ENCODE data around the gene RIPPLY3. TPM values are rescaled to one million over a fixed set of nuclear protein-coding genes. Genes with fewer than 3 reads are reported as not detected.

The RIPPLY3 gene
- total and polyA plus RNA-seq, 11 donors: not detected

- Histone ChIP-seq H3K36me3 (peaks cover 0 to 10% (median 6%) of the 10 kb centered on the region in 9 donors), H3K27ac (peak overlapping the region in 1 of 12 donors; percentile 13), H3K4me1 (peaks cover 0 to 7% (median 0%) of the 10 kb centered on the region in 12 donors), H3K27me3 (no peaks in the 10 kb centered on the region), H3K4me3 (no peak overlapping the region), H3K9me3 (peaks cover 0 to 3% (median 0%) of the 10 kb centered on the region in 12 donors)
- ATAC-seq: peak; percentile 70 to 95 (median 88)
- WGBS, 4 donors: 75 to 91% (median 81%) methylated on average over 1 of the region's 1 CpG
- TF ChIP-seq CTCF (IDR thresholded peaks at IDR 0.05) (peak in 1 of 12 donors; percentile 12), POLR2A (IDR thresholded peaks at IDR 0.05) (no peak)
- DNase-seq: peak in 2 of 5 donors; percentile 47 to 57
- intact Hi-C loops (cut with DNase I): no loop called here
Observed at GRCh38 chr21:37060296-37060695, 53.8 kb downstream of the RIPPLY3 start.

- DNase-seq (no peak), ATAC-seq (no peak)
- 64 to 74% (median 69%) methylated on average over 7 of the region's 7 CpGs for WGBS, 4 donors
Observed at GRCh38 chr21:37061926-37062592, 55.6 kb downstream of the RIPPLY3 start.

GRCh38 chr21:37062593-37062935, 56.1 kb downstream of the RIPPLY3 start:
- Histone ChIP-seq H3K36me3 (peaks cover 0 to 30% (median 23%) of the 10 kb centered on the region in 9 donors), H3K4me1 (peaks cover 0 to 7% (median 0%) of the 10 kb centered on the region in 12 donors), H3K27ac (no peak overlapping the region), H3K27me3 (no peaks in the 10 kb centered on the region), H3K4me3 (no peak overlapping the region), H3K9me3 (no peaks in the 10 kb centered on the region)
- no peak for ATAC-seq
- 87 to 89% (median 89%) methylated on average over 6 of the region's 6 CpGs for WGBS, 4 donors
- no peak for DNase-seq
- TF ChIP-seq CTCF (IDR thresholded peaks at IDR 0.05): no peak
- no peak for TF ChIP-seq POLR2A (IDR thresholded peaks at IDR 0.05)
- intact Hi-C loops (cut with DNase I): no loop called here

More at GRCh38 chr21:37061926-37062592, 55.6 kb downstream of the RIPPLY3 start:
- H3K27me3 ChIP-seq: no peaks in the 10 kb centered on the region
- peaks cover 0 to 7% (median 0%) of the 10 kb centered on the region in 12 donors for H3K4me1 ChIP-seq
- H3K27ac ChIP-seq: no peak overlapping the region
- H3K9me3 ChIP-seq: peaks cover 0 to 3% (median 0%) of the 10 kb centered on the region in 12 donors
- peaks cover 0 to 25% (median 18%) of the 10 kb centered on the region in 9 donors for H3K36me3 ChIP-seq
- intact Hi-C loops (cut with DNase I): no loop called here
- no peak overlapping the region for H3K4me3 ChIP-seq
- no peak for TF ChIP-seq POLR2A (IDR thresholded peaks at IDR 0.05)
- TF ChIP-seq CTCF (IDR thresholded peaks at IDR 0.05): no peak

- Histone ChIP-seq H3K9me3 (peaks cover 0 to 4% (median 0%) of the 10 kb centered on the region in 12 donors), H3K27me3 (no peaks in the 10 kb centered on the region), H3K36me3 (peaks cover 0 to 38% (median 31%) of the 10 kb centered on the region in 9 donors), H3K27ac (no peak overlapping the region), H3K4me3 (no peak overlapping the region), H3K4me1 (peaks cover 0 to 7% (median 0%) of the 10 kb centered on the region in 12 donors)
- TF ChIP-seq POLR2A (IDR thresholded peaks at IDR 0.05) (no peak), CTCF (IDR thresholded peaks at IDR 0.05) (no peak)
- intact Hi-C loops (cut with DNase I): no loop called here
- 74 to 86% (median 83%) methylated on average over 1 of the region's 1 CpG for WGBS, 4 donors
- ATAC-seq: no peak
- DNase-seq: no peak
Observed at GRCh38 chr21:37063433-37063832, 56.9 kb downstream of the RIPPLY3 start.
